HG03521 (cell line): ENCODE data around the gene RAB25.

ENCODE experiments used
- ATAC-seq: cut with Tn5 transposase; IDR thresholded peaks from one replicate; pipeline ENCODE4 v1.9.1; 2021; ENCODE audit warnings: mild to moderate bottlenecking, moderate library complexity; ENCODE audit not compliant: unreplicated experiment

The RAB25 gene

GRCh38 chr1:156100205-156100995, 39.4 kb downstream of the RAB25 start:
- ATAC-seq, result no peak

- no peak for ATAC-seq
Observed at GRCh38 chr1:156101880-156102279, 40.9 kb downstream of the RAB25 start.

GRCh38 chr1:156102633-156103511, 41.9 kb downstream of the RAB25 start:
- ATAC-seq, result no peak

- no peak for ATAC-seq
Observed at GRCh38 chr1:156103521-156103947, 42.6 kb downstream of the RAB25 start.

- ATAC-seq, result no peak
Observed at GRCh38 chr1:156104065-156104810, 43.3 kb downstream of the RAB25 start.

GRCh38 chr1:156104861-156105832, 44.2 kb downstream of the RAB25 start:
- ATAC-seq, result no peak

GRCh38 chr1:156106624-156107488, 45.9 kb downstream of the RAB25 start:
- ATAC-seq, result no peak

- no peak for ATAC-seq
Observed at GRCh38 chr1:156108057-156108456, 47.1 kb downstream of the RAB25 start.

- no peak for ATAC-seq
Observed at GRCh38 chr1:156108664-156109241, 47.8 kb downstream of the RAB25 start.

GRCh38 chr1:156110252-156110651, 49.3 kb downstream of the RAB25 start:
- no peak for ATAC-seq

GRCh38 chr1:156111355-156111962, 50.5 kb downstream of the RAB25 start:
- ATAC-seq, result no peak

- ATAC-seq, result no peak
Observed at GRCh38 chr1:156112276-156113137, 51.5 kb downstream of the RAB25 start.

- ATAC-seq, result no peak
Observed at GRCh38 chr1:156113282-156113950, 52.5 kb downstream of the RAB25 start.

- ATAC-seq, result peak; percentile 55
Observed at GRCh38 chr1:156114101-156114918, 53.4 kb downstream of the RAB25 start, which contains the start of gene LMNA. LMNA (plus strand) TSS chr1:156114711; CDS start chr1:156114919, 208 bp downstream.

- no peak for ATAC-seq
Observed at GRCh38 chr1:156114919-156115513, 54.1 kb downstream of the RAB25 start.
